ENCODE data around the gene KDM4B.

KDM4B gene

GRCh38 chr19:5035105-5035761 lies 66.3 kb downstream of the KDM4B start:
- no peak for DNase-seq (ENCODE audit: low read depth)

- DNase-seq (ENCODE audit: low read depth), result no peak
These were observed 67.1 kb downstream of the KDM4B start for GRCh38 chr19:5035793-5036697.

- DNase-seq (ENCODE audit: low read depth), result no peak
These were observed 68.0 kb downstream of the KDM4B start for GRCh38 chr19:5036698-5037563.

- DNase-seq (ENCODE audit: low read depth), result no peak
These were observed 69.0 kb downstream of the KDM4B start for GRCh38 chr19:5037936-5038335.

- no peak for DNase-seq (ENCODE audit: low read depth)
These were observed 69.8 kb downstream of the KDM4B start for GRCh38 chr19:5038631-5039271.

- no peak for DNase-seq (ENCODE audit: low read depth)
These were observed 71.0 kb downstream of the KDM4B start for GRCh38 chr19:5039642-5040543.

- no peak for DNase-seq (ENCODE audit: low read depth)
These were observed 71.7 kb downstream of the KDM4B start for GRCh38 chr19:5040544-5041167.

- no peak for DNase-seq (ENCODE audit: low read depth)
These were observed 72.4 kb downstream of the KDM4B start for GRCh38 chr19:5041168-5041912.

- no peak for DNase-seq (ENCODE audit: low read depth)
These were observed 72.9 kb downstream of the KDM4B start for GRCh38 chr19:5041913-5042187.

GRCh38 chr19:5042556-5042955 lies 73.6 kb downstream of the KDM4B start:
- DNase-seq (ENCODE audit: low read depth), result no peak

GRCh38 chr19:5045029-5045428 lies 76.1 kb downstream of the KDM4B start:
- no peak for DNase-seq (ENCODE audit: low read depth)

GRCh38 chr19:5045956-5046338 lies 77.0 kb downstream of the KDM4B start:
- DNase-seq (ENCODE audit: low read depth), result no peak

- DNase-seq (ENCODE audit: low read depth), result no peak
These were observed 77.6 kb downstream of the KDM4B start for GRCh38 chr19:5046339-5047039.

GRCh38 chr19:5047251-5047935 lies 78.5 kb downstream of the KDM4B start:
- no peak for DNase-seq (ENCODE audit: low read depth)

GRCh38 chr19:5048091-5048726 lies 79.3 kb downstream of the KDM4B start:
- DNase-seq (ENCODE audit: low read depth), result peak; percentile 28

- no peak for DNase-seq (ENCODE audit: low read depth)
These were observed 80.0 kb downstream of the KDM4B start for GRCh38 chr19:5048727-5049553.

GRCh38 chr19:5049561-5049960 lies 80.6 kb downstream of the KDM4B start:
- DNase-seq (ENCODE audit: low read depth), result no peak
